ENCODE data around the gene ARRB1.

- TF ChIP-seq GABPA (IDR thresholded peaks at IDR 0.05 in 1 of 2, conservative IDR thresholded peaks at IDR 0.05 in 1 of 2), result no peak
- no peak for TF ChIP-seq CTCF (IDR thresholded peaks at IDR 0.05; ENCODE audit: low read depth, low read length, missing input control)
- no peak for TF ChIP-seq REST (IDR thresholded peaks at IDR 0.05)
- TF ChIP-seq FOXA1 (IDR thresholded peaks at IDR 0.05), result no peak
- TF ChIP-seq RXRA (IDR thresholded peaks at IDR 0.05), result no peak
- no peak for TF ChIP-seq TAF1 (conservative IDR thresholded peaks at IDR 0.05)
Observed at GRCh38 chr11:75269367-75269660, 82.1 kb downstream of the ARRB1 start.
